CD4-positive, alpha-beta T cell treated with Interleukin-6 for 4 hours (primary cell): Measurements from ENCODE around the gene RASD1.
"Not testable (repeated sequence)": the region's sequence is repeated elsewhere in the genome, so short reads cannot be mapped to it uniquely, and the experiment has no call there.

Source experiments
- DNase-seq: peaks from one replicate; pipeline ENCODE4 v3.0.0-alpha.2; 2020; ENCODE audit warnings: mixed read lengths

RASD1 gene

DNA sequence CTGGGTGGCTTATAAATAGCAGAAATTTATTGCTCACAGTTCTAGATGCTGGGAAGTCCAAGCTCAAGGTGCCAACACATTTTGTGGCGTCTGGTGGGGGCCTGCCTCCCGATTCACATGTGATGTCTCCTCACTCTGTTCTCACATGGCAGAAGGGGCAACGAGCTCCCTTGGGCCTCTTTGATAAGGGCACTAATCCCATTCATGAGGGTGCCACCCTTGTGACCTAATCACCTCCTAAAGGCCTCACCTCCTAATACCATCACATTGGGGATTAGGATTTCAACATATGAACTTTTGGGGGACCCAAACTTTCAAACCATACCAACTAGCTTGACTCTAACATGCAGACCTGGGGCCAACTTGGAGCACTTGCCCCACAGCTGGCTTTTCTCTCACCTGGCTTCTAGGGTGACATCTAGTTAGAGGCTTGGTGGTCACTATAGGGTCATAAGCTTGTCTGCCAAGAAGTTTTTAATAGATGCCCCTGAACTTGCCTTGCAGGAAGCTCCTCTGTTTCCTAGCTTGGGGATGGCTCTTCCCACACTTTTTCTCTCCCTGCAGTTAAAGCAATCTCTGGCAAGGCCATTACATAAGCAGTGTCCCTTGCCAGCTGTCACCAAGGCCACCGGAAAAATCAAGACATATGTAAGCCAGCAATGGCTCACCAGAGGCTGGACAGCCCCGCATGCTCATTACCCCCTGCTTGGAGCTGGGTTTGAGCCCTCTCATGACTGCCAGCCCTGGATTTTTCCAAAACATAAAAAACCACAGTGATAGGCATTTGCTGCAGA, 27.8 kb downstream of the RASD1 start:
- no peak for DNase-seq

GRCh38 chr17:17467720-17468119, 28.5 kb downstream of the RASD1 start:
- no peak for DNase-seq

- DNase-seq = no peak
Observed at GRCh38 chr17:17467016-17467415, 29.2 kb downstream of the RASD1 start.

- DNase-seq = no peak
Observed at GRCh38 chr17:17466511-17466910, 29.7 kb downstream of the RASD1 start.

DNA sequence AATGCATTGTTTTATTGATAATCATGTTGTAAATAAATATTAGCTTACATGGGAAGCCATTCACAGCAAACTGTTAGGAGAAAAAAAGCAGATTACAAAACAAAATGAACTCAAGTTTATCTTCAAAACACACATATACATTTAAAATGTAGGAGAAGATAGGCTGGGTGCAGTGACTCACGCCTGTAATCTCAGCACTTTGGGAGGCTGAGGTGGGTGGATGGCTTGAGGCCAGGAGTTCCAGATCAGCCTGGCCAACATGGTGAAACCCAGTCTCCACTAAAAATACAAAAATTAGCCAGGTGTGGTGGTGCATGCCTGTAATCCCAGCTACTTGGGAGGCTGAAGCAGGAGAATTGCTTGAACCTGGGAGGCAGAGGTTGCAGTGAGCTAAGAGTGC, 30.3 kb downstream of the RASD1 start:
- not testable (repeated sequence) for DNase-seq

GRCh38 chr17:17463821-17464220, 32.4 kb downstream of the RASD1 start:
- DNase-seq = no peak

DNA sequence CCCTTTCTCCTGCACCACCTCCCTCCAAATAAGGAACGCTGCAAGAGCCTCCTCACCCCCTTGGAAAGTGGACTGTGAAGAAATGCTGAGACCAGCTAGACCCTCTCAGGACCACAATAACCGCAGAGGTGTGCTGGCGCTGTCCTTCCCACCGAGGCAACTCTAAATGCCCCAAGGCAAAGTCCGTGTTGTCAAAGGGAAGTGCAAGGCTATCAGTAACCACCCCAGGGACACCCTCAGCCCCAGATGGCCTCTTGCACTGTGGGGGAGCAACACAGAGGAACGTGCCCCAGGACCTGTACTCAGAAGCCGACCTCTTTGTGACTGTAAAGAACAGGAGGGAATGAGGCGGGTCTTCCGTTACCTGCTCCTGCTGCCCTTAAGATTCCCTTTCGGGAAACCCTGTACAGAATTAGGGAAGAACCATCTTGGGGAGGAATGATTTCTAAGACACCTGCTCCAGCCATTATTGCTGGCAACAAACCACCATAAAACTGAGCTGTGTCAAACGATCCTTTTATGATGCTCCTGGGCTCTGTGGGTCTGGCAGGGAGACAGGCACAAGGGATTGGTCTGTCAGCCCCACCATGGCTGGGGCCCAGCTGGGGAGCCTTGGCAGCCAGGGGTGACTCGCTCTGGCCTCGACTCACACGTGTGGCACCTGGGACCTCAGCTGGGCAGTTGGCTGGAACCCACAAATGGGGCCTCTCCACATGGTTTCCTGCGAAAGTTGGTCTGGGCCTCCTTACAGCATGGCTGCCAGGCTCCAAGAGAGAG, 34.0 kb downstream of the RASD1 start:
- no peak for DNase-seq

- no peak for DNase-seq
Observed at GRCh38 chr17:17460038-17460437, 36.2 kb downstream of the RASD1 start.

DNA sequence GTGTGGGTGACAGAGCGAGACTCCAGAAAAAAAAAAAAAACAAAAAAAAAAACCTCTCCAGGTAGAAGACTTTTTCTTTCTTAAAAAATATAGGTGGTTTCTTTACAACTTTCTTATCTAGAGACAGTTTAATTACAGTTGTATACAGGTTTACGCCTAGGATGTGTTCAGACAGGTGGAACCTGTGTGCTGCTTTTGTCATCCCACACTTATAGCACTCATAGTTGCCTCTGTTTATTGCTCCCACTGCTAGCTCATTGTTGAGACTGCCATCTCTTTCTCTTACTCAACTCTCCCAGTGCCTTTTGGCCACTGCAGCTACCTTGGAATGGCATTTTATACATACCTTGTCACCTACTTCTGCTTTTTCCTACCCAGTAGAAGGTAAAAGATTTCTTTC, 38.5 kb downstream of the RASD1 start:
- no peak for DNase-seq

- DNase-seq = no peak
Observed at GRCh38 chr17:17456251-17456650, 39.9 kb downstream of the RASD1 start.

DNA sequence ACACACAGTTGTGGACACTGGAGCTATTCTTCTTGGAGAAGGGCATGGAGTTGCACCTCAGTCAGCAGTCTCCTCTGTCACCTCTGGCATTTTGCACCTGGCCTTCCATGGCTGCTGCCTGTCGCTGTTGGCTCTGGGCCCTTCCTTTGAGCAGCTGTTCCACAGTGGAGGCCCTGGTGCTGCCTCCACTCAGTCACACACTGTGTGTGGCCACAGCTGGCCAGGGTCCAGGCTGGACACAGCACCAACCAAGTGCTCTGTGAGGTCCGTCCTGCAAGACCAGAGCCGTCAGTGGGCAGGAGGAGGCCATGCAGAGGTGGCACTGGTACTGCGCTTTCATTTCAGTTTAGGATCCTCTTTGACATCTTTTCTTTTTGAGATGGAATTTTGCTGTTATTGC, 41.0 kb downstream of the RASD1 start:
- no peak for DNase-seq

DNA sequence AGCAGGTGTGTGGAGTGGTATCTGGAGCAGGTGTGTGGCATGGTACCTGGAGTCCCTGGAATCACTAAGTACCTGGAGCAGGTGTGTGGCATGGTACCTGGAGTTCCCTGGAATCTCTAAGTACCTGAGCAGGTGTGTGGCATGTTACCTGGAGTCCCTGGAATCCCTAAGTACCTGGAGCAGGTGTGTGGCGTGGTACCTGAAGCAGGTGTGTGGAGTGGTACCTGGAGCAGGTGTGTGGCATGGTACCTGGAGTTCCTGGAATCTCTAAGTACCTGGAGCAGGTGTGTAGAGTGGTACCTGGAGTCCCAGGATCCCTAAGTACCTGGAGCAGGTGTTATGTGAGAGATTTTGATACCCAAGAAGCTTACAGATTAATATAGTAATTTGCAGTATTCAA, 41.5 kb downstream of the RASD1 start:
- DNase-seq = not testable (repeated sequence)

GRCh38 chr17:17454276-17454675, 41.9 kb downstream of the RASD1 start:
- no peak for DNase-seq

DNA sequence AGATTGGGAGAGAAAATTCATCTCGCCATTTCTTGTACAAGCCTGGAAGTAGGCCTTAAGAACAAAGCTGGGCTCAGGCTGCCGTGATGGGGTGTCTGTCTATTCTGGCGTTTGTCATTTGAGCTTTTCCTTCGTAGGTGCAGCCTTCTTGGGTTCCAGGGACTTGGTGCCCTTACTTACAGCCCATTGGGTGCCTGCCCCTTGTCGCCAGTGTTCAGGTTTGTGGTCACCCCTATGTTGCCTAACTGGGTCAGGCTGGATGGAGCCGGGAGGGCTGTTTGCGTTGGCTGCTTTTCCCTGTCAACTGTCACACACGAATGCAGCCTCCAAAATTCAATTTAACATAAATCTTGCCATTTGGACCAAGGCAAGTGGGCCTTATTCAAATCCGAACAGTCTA, 43.1 kb downstream of the RASD1 start:
- DNase-seq = no peak

- DNase-seq = no peak
Observed at GRCh38 chr17:17448723-17449122, 47.5 kb downstream of the RASD1 start.

DNA sequence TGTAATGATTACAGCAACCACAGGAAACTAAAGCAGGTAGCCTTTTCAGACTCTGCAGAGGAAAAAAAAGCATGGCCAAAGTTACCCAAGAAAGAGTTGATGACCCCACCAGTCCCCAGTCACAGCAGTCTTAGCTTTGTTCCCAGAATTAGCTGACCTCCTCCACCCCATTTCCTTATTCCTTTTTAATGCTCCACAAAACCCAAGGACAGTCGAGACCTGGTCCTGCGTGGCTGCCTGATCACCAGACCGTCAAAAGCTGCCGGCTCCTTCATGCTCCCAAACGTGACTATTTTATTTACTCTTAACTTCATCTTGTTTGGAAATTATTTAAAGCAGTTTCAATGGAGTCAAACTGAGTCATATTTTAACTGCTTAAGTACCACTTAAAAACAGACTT, 48.1 kb downstream of the RASD1 start:
- no peak for DNase-seq

- no peak for DNase-seq
Observed at GRCh38 chr17:17447264-17447663, 48.9 kb downstream of the RASD1 start.

- DNase-seq = no peak
Observed at GRCh38 chr17:17446666-17447155, 49.5 kb downstream of the RASD1 start.

GRCh38 chr17:17445925-17446665, 50.1 kb downstream of the RASD1 start:
- no peak for DNase-seq

DNA sequence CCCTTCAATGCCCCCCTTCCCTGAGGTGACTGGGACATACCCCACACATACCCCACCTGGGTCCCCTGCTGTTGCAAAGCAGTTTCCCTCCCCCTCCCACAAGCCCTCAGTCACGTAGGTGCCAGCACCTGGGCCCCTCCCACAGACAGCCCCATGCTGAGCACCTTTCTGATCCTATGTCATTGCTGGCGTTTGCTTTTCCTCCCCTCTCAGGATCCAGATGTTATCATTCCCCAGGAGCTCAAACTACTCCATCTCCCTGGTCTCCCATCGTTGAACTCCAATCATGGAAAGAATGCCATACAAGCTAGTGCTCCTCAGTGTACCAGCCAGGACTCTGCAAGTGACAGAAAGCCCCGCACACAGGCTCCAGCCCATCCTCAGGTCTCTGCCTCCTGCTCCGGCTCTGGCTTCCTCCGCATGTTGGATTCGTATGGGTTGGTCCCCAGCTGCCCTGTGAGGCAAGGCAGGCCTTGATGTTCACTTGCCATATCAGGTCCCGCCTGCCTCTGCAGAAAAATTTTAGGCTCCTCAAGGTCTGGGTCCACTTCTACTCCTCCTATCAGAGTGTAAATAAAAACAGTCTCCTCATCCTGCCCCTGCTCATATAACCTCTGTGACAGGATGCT, 50.8 kb downstream of the RASD1 start:
- no peak for DNase-seq
